Ishikawa (cell line): ENCODE data around the gene CFAP141.

Source experiments
- CEBPB ChIP-seq: IDR thresholded peaks from 2 replicates; pipeline ENCODE4 v1.6.1; 2012
- CREB1 ChIP-seq: IDR thresholded peaks from 2 replicates; pipeline ENCODE4 v1.6.1; 2012; ENCODE audit warnings: low read depth
- EGR1 ChIP-seq: IDR thresholded peaks from 2 replicates; pipeline ENCODE4 v1.6.1; 2012
- EP300 ChIP-seq: IDR thresholded peaks from 2 replicates; pipeline ENCODE4 v1.6.1; 2012; ENCODE audit warnings: borderline replicate concordance
- FOXM1 ChIP-seq: IDR thresholded peaks from 2 replicates; pipeline ENCODE4 v1.6.1; 2012; ENCODE audit warnings: low read depth, borderline replicate concordance
- NFIC ChIP-seq: IDR thresholded peaks from 2 replicates; pipeline ENCODE4 v1.6.1; 2012
- RAD21 ChIP-seq: IDR thresholded peaks from 2 replicates; pipeline ENCODE4 v1.6.1; 2012; ENCODE audit warnings: low read depth
- TAF1 ChIP-seq: IDR thresholded peaks from 2 replicates; pipeline ENCODE4 v1.6.1; 2012; ENCODE audit warnings: low read depth, mild to moderate bottlenecking
- TCF12 ChIP-seq: IDR thresholded peaks from 2 replicates; pipeline ENCODE4 v1.6.1; 2012; ENCODE audit warnings: low read depth
- TEAD4 ChIP-seq: IDR thresholded peaks from 2 replicates; pipeline ENCODE4 v1.6.1; 2012
- YY1 ChIP-seq: IDR thresholded peaks from 2 replicates; pipeline ENCODE4 v1.6.1; 2012; ENCODE audit warnings: low read depth
- ZBTB7A ChIP-seq: IDR thresholded peaks from 2 replicates; pipeline ENCODE4 v1.6.1; 2012; ENCODE audit warnings: low read depth
- TF ChIP-seq, protein P1 (sequence below): IDR thresholded peaks from 2 replicates; pipeline ENCODE4 v1.6.1; 2012
- TF ChIP-seq, protein P2 (sequence below): IDR thresholded peaks from 2 replicates; pipeline ENCODE4 v1.6.1; 2012; ENCODE audit warnings: low read depth, mild to moderate bottlenecking
- TF ChIP-seq, protein P3 (sequence below): IDR thresholded peaks from 2 replicates; pipeline ENCODE4 v1.6.1; 2012

Gene CFAP141

DNA sequence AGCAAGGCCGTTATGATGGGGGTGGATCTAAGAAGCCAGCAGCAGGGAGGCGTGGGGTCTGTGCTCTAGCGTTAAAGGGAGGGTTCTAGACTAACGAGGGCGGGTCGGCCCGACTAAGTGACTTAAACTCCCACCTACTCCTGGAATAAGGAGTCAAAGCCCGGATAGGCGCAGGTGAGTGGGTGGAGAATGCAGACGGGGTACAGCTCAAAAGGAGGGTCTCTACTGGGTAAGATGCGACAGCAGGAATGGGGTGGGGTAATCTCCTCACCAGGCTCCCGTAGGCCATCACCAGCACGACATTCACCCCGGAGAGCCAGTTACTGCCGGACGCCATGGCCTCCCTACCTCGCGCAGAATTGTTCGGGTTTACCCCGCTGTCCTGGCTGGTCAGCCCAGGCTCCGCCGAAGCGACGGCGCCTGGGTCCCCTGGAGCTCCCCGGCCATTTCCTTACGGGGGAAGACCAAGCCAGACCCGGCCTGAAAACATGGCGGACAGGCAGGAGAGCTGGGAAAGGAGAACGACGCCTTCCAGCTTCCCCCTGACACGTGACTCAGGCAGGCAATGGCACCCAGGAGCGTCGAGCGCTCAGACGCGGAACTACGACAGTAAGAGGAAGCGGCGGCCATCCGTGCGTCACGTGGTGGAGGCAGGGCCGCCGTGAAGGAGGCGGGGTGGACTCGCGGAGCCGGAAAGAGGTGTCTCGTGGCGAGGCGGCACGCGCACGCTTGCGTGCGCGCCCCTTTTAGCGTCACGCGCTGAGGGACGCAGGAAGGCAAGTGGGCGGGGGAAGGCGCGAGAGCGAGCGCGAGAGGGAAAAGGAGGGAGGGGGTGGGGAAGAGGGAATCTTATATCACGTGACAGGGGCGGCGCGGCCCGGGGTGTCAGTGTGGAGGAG, 14.2 kb upstream of the CFAP141 start, which contains the start of gene UBAP2L:
Gene UBAP2L (plus strand): TSS at position 885 of the 899 bp plus-strand sequence. CDS start 4,169 bp downstream, outside the sequence.
- TF ChIP-seq TCF12: peak; percentile 54; the same call in 1 of the 2 replicates
- TF ChIP-seq ZBTB7A: 0 out of 2 replicates have a peak, but pooled peaks have one; percentile 47
- no peak; the same call in 1 of the 2 replicates for TF ChIP-seq CEBPB
- TF ChIP-seq, protein P1, sequence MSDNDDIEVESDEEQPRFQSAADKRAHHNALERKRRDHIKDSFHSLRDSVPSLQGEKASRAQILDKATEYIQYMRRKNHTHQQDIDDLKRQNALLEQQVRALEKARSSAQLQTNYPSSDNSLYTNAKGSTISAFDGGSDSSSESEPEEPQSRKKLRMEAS: peak; percentile 99
- TF ChIP-seq, protein P2, sequence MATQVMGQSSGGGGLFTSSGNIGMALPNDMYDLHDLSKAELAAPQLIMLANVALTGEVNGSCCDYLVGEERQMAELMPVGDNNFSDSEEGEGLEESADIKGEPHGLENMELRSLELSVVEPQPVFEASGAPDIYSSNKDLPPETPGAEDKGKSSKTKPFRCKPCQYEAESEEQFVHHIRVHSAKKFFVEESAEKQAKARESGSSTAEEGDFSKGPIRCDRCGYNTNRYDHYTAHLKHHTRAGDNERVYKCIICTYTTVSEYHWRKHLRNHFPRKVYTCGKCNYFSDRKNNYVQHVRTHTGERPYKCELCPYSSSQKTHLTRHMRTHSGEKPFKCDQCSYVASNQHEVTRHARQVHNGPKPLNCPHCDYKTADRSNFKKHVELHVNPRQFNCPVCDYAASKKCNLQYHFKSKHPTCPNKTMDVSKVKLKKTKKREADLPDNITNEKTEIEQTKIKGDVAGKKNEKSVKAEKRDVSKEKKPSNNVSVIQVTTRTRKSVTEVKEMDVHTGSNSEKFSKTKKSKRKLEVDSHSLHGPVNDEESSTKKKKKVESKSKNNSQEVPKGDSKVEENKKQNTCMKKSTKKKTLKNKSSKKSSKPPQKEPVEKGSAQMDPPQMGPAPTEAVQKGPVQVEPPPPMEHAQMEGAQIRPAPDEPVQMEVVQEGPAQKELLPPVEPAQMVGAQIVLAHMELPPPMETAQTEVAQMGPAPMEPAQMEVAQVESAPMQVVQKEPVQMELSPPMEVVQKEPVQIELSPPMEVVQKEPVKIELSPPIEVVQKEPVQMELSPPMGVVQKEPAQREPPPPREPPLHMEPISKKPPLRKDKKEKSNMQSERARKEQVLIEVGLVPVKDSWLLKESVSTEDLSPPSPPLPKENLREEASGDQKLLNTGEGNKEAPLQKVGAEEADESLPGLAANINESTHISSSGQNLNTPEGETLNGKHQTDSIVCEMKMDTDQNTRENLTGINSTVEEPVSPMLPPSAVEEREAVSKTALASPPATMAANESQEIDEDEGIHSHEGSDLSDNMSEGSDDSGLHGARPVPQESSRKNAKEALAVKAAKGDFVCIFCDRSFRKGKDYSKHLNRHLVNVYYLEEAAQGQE: no peak
- peak; percentile 69; the same call in 1 of the 2 replicates for TF ChIP-seq CREB1
- no peak for TF ChIP-seq EP300
- TF ChIP-seq TAF1: peak; percentile 92
- no peak for TF ChIP-seq NFIC
- TF ChIP-seq FOXM1: peak; percentile 40; the same call in 1 of the 2 replicates
- peak; percentile 9; the same call in 1 of the 2 replicates for TF ChIP-seq EGR1
- TF ChIP-seq YY1: peak; percentile 95
- TF ChIP-seq RAD21: no peak
- TF ChIP-seq, protein P3, sequence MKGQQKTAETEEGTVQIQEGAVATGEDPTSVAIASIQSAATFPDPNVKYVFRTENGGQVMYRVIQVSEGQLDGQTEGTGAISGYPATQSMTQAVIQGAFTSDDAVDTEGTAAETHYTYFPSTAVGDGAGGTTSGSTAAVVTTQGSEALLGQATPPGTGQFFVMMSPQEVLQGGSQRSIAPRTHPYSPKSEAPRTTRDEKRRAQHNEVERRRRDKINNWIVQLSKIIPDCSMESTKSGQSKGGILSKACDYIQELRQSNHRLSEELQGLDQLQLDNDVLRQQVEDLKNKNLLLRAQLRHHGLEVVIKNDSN: peak; percentile 94
- TF ChIP-seq TEAD4: no peak; the same call in 1 of the 2 replicates

DNA sequence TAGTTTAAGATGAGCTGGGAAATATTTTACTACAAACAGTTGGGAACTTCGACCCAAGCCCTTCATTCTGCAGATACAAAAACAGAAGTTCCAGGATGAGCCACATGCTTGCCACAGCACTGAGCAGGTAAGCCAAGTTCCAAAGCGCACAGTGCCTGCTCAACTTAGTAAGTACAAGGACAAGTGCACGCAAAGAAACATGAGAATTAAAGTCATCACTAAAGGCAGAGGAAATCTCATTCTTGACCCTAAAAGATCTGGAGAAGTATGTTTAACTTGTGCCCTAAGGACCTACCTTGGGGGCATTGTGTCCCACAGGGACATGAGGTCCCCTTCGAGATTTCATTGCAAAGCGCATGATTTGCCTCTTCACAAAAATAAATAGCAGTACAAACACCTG, 13.4 kb upstream of the CFAP141 start:
- no peak for TF ChIP-seq NFIC
- TF ChIP-seq, protein P1: peak; percentile 17; the same call in 1 of the 2 replicates

DNA sequence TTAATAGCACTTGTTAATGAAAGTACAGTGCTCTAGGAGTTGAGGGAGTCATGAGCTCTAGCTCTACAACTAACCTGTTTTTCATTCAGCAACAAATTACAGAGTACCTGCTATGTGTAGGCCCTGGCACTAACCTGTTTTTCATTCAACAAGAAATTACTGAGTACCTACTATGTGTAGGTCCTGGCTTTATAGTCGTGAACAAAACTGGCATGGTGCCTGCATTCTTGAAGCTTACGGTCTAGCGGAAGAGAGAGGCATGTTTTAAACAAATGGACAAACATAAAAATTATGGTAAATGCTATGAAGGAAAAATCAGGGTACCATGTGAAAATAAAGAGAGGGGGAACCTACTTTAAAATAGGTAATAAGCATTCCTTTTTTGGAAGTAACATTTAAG, 12.4 kb upstream of the CFAP141 start:
- TF ChIP-seq NFIC: no peak
- no peak for TF ChIP-seq EP300
- TF ChIP-seq YY1: no peak
- no peak for TF ChIP-seq CREB1
- no peak for TF ChIP-seq TEAD4
- no peak for TF ChIP-seq RAD21
- TF ChIP-seq, protein P2: no peak
- no peak for TF ChIP-seq ZBTB7A
- no peak for TF ChIP-seq FOXM1
- TF ChIP-seq, protein P3: no peak
- TF ChIP-seq TCF12: no peak
- no peak for TF ChIP-seq EGR1
- TF ChIP-seq, protein P1: no peak
- TF ChIP-seq CEBPB: no peak
- no peak for TF ChIP-seq TAF1

DNA sequence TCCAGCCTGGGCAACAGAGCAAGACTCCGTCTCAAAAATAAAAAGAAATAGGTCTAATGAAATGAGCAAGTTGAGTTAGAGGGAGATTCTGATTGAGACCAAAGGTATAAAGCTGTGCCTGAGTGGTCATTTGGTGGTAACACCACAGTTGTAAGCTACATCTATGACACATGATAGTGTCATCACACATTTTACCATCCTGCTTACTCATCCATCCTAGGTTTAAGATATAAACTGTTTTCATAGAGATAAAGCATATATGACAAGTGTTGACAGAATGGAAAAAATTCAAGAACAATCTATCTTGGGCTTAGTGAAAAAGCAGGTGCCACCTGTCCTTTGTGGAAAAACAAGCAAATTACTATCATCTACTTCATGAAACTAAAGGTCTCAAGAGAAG, 7.1 kb upstream of the CFAP141 start:
- TF ChIP-seq TEAD4: no peak
- TF ChIP-seq YY1: no peak
- TF ChIP-seq CREB1: no peak
- TF ChIP-seq, protein P2: no peak
- no peak for TF ChIP-seq EGR1
- TF ChIP-seq TCF12: no peak
- no peak for TF ChIP-seq RAD21
- TF ChIP-seq CEBPB: no peak
- no peak for TF ChIP-seq NFIC
- TF ChIP-seq, protein P1: no peak
- TF ChIP-seq FOXM1: no peak
- TF ChIP-seq TAF1: no peak
- TF ChIP-seq EP300: no peak
- TF ChIP-seq, protein P3: no peak
- TF ChIP-seq ZBTB7A: no peak
